Endothelial cell of umbilical vein (primary cell): Measurements from ENCODE around the gene ZNF225. TPM values are rescaled to one million over a fixed set of nuclear protein-coding genes. Genes with fewer than 3 reads are reported as not detected.
"Not testable (repeated sequence)": the region's sequence is repeated elsewhere in the genome, so short reads cannot be mapped to it uniquely, and the experiment has no call there.

ENCODE experiments used
- BruUV-seq: library from RNA; stranded (reverse); fragments of 400-500 nt; replicated peaks from 2 replicates; lab custom pipeline; 2021; lab: Mats Ljungman, UMichigan
- CTCF ChIA-PET: fragments of 300-600, 350-600 bp; sonication (Branson Sonifier 250); formaldehyde crosslinking; loops from one replicate; lab custom pipeline; 2021; ENCODE audit warnings: antibody characterized with exemption, inconsistent platforms; lab: Charles Lee
- POLR2A ChIA-PET: fragments of 300-600, 350-600 bp; sonication (Branson Sonifier 250); formaldehyde crosslinking; loops from one replicate; lab custom pipeline; 2021; ENCODE audit warnings: antibody characterized with exemption, inconsistent platforms; lab: Charles Lee
- DNase-seq: peaks from one replicate; pipeline ENCODE4 v3.0.0-alpha.2; 2011; ENCODE audit warnings: low read depth, low spot score
- FAIRE-seq: peaks from 2 replicates; lab custom pipeline; 2011; peaks lifted over from hg19 to GRCh38; lab: Jason Lieb, UNC
- H2AFZ ChIP-seq: 2 replicates; pipeline ENCODE4 v1.6.0; 2012; ENCODE audit warnings: low read depth, low read length, control low read depth, inconsistent platforms
- H3K27ac ChIP-seq: 2 replicates; pipeline ENCODE4 v1.5.1; 2011; ENCODE audit warnings: low read depth, mild to moderate bottlenecking, control low read depth, low read length, moderate library complexity; ENCODE audit not compliant: insufficient read depth
- H3K27me3 ChIP-seq, 2 experiments: 2 replicates each; pipeline versions ENCODE4 v1.6.0 to v1.6.1; 2011; ENCODE audit warnings: low read length in 2 of 2, mixed read lengths in 1 of 2; ENCODE audit not compliant: control insufficient read depth in 2 of 2, insufficient read depth in 2 of 2
- H3K36me3 ChIP-seq, 2 experiments: 2 replicates in 1 of 2; 3 replicates in 1 of 2; pipeline ENCODE4 v1.5.1; 2011; ENCODE audit warnings: low read length in 2 of 2, mild to moderate bottlenecking in 1 of 2, moderate library complexity in 1 of 2; ENCODE audit not compliant: control insufficient read depth in 2 of 2, insufficient read depth in 2 of 2; ENCODE audit errors: extremely low read depth in 1 of 2
- H3K4me1 ChIP-seq: 3 replicates; pipeline ENCODE4 v1.5.1; 2011; ENCODE audit warnings: mild to moderate bottlenecking, low read length; ENCODE audit not compliant: control insufficient read depth, insufficient read depth; ENCODE audit errors: extremely low read depth
- H3K4me2 ChIP-seq: 2 replicates; pipeline ENCODE4 v1.6.1; 2011; ENCODE audit warnings: low read length, control low read depth, mixed read lengths; ENCODE audit not compliant: insufficient read depth
- H3K4me3 ChIP-seq, 3 experiments: fragments of 200-600 bp in 1 of 3; sonication (generic), shearing (Covaris generic) in 1 of 3; replicated peaks in 1 of 3; 2 replicates each; pipeline ENCODE4 v1.5.1; 2011 to 2016; ENCODE audit warnings: control low read depth in 3 of 3, low read length in 3 of 3, mild to moderate bottlenecking in 2 of 3, inconsistent platforms in 1 of 3, low read depth in 1 of 3, moderate library complexity in 1 of 3; ENCODE audit not compliant: insufficient read depth in 1 of 3
- H3K79me2 ChIP-seq: 2 replicates; pipeline ENCODE4 v1.6.0; 2012; ENCODE audit warnings: low read length, inconsistent platforms; ENCODE audit not compliant: control insufficient read depth, insufficient read depth
- H3K9ac ChIP-seq: replicated peaks from 2 replicates; pipeline ENCODE3; 2011; ENCODE audit warnings: low read length, control low read depth; ENCODE audit not compliant: insufficient read depth; ENCODE audit errors: extremely low read depth
- H3K9me1 ChIP-seq: replicated peaks from 3 replicates; pipeline ENCODE4 v1.6.0; 2011; ENCODE audit warnings: mild to moderate bottlenecking, low read length; ENCODE audit not compliant: control insufficient read depth, insufficient read depth; ENCODE audit errors: extremely low read depth
- H3K9me3 ChIP-seq: replicated peaks from 2 replicates; pipeline ENCODE4 v1.5.1; 2012; ENCODE audit warnings: low read length, inconsistent platforms; ENCODE audit not compliant: control insufficient read depth, insufficient read depth
- H4K20me1 ChIP-seq: replicated peaks from 2 replicates; pipeline ENCODE3; 2011; ENCODE audit warnings: mild to moderate bottlenecking, low read length; ENCODE audit not compliant: control insufficient read depth, insufficient read depth; ENCODE audit errors: extremely low read depth
- EZH2 ChIP-seq: IDR thresholded peaks from 2 replicates; pipeline ENCODE4 v1.6.1; 2012; ENCODE audit warnings: borderline replicate concordance, low read depth, mild to moderate bottlenecking, moderate library complexity, low read length, inconsistent platforms; ENCODE audit not compliant: severe bottlenecking
- FOS ChIP-seq: IDR thresholded peaks from 2 replicates; pipeline ENCODE4 v1.6.1; 2011; ENCODE audit warnings: mild to moderate bottlenecking, low read length, moderate library complexity, borderline replicate concordance; ENCODE audit not compliant: insufficient read depth
- GATA2 ChIP-seq: IDR thresholded peaks from 2 replicates; pipeline ENCODE4 v1.7.0; 2011; ENCODE audit warnings: low read depth, mild to moderate bottlenecking, moderate library complexity, mixed read lengths, low read length; ENCODE audit not compliant: insufficient read length, insufficient read depth
- JUN ChIP-seq: IDR thresholded peaks from 2 replicates; pipeline ENCODE4 v1.6.1; 2011; ENCODE audit warnings: borderline replicate concordance, low read depth; ENCODE audit not compliant: insufficient read length, insufficient read depth
- MYC ChIP-seq: IDR thresholded peaks from one replicate; pipeline ENCODE4 v1.6.1; 2011; ENCODE audit warnings: mild to moderate bottlenecking, low read depth, low read length
- POLR2A ChIP-seq: IDR thresholded peaks from 2 replicates; pipeline ENCODE4 v1.6.1; 2012; ENCODE audit warnings: low read depth, mild to moderate bottlenecking, control low read depth, low read length
- POLR2AphosphoS5 ChIP-seq: IDR thresholded peaks from 2 replicates; pipeline ENCODE4 v1.6.1; 2012; ENCODE audit warnings: low read depth, mild to moderate bottlenecking, control low read depth, low read length, moderate library complexity; ENCODE audit not compliant: insufficient read depth
- dilution Hi-C: fragments of 300-500 bp; cut with MboI; formaldehyde crosslinking; loops from one replicate; pipeline ENCODE4 v1.15.0; 2019; ENCODE audit warnings: low sequenced_read_pairs; ENCODE audit not compliant: extremely low pct_ligation_motif_present
- intact Hi-C: fragments of 100-400 bp; cut with micrococcal nuclease; formaldehyde crosslinking; loops from one replicate; pipeline ENCODE4 v1.10.0; 2022
- polyA plus RNA-seq, 4 experiments: library from polyadenylated mRNA; depleted of rRNA in 3 of 4; stranded (reverse) in 3 of 4; unstranded in 1 of 4; fragments of >200 nt; gene quantifications; 2 replicates each; pipeline versions ENCODE4 v1.2.1 to v1.2.3, GENCODE V29; 2011 to 2012; ENCODE audit warnings: missing spikeins in 1 of 4
- total RNA-seq: library from RNA; stranded (reverse); gene quantifications from 2 replicates; pipeline ENCODE4 v1.2.3, GENCODE V29; 2021
- TF ChIP-seq, protein P1 (sequence below), 2 donors: IDR thresholded peaks; 1 replicate in 1 of 2; 2 replicates in 1 of 2; pipeline ENCODE4 v1.5.1; 2011; ENCODE audit warnings: low read length in 2 of 2, mild to moderate bottlenecking in 2 of 2, moderate library complexity in 2 of 2, control low read depth in 1 of 2, inconsistent platforms in 1 of 2, low read depth in 1 of 2; ENCODE audit not compliant: insufficient read depth in 1 of 2; ENCODE audit errors: extremely low read depth in 1 of 2
- TF ChIP-seq, protein P2 (sequence below): IDR thresholded peaks from 2 replicates; pipeline ENCODE4 v1.6.1; 2011; ENCODE audit not compliant: insufficient read depth, insufficient read length

ZNF225 gene
- total and polyA plus RNA-seq, 2 donors (not counting 3 experiments of a cell fraction or from before 2014, with no cell fraction given): 0.92 to 3.9 TPM

DNA sequence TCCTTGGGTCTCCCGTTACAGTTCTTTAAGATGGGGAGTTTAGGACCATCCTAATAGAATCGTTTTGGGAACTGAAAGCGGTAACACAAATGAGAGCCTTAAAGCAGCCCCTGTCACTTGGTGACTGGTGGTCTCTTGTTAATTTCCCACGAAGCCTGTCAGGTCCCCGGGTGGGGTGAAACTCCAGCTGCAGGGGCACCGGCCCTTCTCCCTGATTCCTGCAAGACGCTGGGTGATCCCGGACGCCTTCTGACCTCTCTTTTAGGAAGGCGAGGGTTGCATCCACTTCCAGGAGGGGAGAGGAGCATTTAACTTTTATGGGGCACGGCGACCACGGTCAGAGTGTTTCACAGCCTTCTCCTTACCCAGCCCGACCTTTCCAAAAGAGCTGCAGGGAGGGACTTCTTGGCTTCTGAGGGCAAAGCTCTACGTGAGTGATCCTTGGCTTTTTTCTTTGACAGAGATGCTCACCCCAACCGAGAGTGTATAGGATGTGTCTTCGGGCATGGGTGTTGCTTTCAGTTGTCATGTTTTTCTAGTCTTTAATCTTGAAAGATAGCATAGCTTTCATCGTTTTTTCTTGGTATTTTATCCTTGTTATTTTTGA lies 688 bp downstream of the ZNF225 start:
- ChIA-PET CTCF (interaction anchor here (0.6 to 1.1 kb wide), 3 partner anchors 51 to 213 kb away, joined by 3 read pairs; partner anchors contain the start of genes ZNF226 and ZNF45), POLR2A (interaction anchor here (1.1 kb wide), 1 partner anchor 109 kb away, joined by 3 read pairs; no protein-coding TSS in a partner anchor)
- no peaks in the 10 kb centered on the region for H3K9me1 ChIP-seq
- dilution Hi-C loops: no loop called here
- H3K4me2 ChIP-seq: peak overlapping the region; percentile 73
- intact Hi-C loops: loop anchor here (1.0 to 10.0 kb wide), 16 partner anchors 20 to 386 kb away; partner anchors contain the start of genes SMG9, ZNF112, ZNF155 and ZNF180
- no peaks in the 10 kb centered on the region for H3K27me3 ChIP-seq
- peaks cover 6% of the 10 kb centered on the region for H3K4me1 ChIP-seq
- H4K20me1 ChIP-seq: no peaks in the 10 kb centered on the region
- DNase-seq (no peak), FAIRE-seq (no peak)
- peak overlapping the region; percentile 61 for H3K9ac ChIP-seq
- no peaks in the 10 kb centered on the region for H3K9me3 ChIP-seq
- peak overlapping the region; percentile 87 for H2AFZ ChIP-seq
- BruUV-seq: no TSS peak
- H3K36me3 ChIP-seq: peaks cover 0 to 2% of the 10 kb centered on the region in 2 experiments
- TF ChIP-seq, protein P1, sequence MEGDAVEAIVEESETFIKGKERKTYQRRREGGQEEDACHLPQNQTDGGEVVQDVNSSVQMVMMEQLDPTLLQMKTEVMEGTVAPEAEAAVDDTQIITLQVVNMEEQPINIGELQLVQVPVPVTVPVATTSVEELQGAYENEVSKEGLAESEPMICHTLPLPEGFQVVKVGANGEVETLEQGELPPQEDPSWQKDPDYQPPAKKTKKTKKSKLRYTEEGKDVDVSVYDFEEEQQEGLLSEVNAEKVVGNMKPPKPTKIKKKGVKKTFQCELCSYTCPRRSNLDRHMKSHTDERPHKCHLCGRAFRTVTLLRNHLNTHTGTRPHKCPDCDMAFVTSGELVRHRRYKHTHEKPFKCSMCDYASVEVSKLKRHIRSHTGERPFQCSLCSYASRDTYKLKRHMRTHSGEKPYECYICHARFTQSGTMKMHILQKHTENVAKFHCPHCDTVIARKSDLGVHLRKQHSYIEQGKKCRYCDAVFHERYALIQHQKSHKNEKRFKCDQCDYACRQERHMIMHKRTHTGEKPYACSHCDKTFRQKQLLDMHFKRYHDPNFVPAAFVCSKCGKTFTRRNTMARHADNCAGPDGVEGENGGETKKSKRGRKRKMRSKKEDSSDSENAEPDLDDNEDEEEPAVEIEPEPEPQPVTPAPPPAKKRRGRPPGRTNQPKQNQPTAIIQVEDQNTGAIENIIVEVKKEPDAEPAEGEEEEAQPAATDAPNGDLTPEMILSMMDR (IDR thresholded peaks at IDR 0.05; ENCODE audit: extremely low read depth in 1 of 2, insufficient read depth in 1 of 2, low read depth in 1 of 2, low read length in 2 of 2): no peak
- TF ChIP-seq POLR2A (no peak), GATA2 (no peak), FOS (no peak), EZH2 (no peak), MYC (no peak), JUN (no peak), POLR2AphosphoS5 (no peak)
- TF ChIP-seq, protein P2, sequence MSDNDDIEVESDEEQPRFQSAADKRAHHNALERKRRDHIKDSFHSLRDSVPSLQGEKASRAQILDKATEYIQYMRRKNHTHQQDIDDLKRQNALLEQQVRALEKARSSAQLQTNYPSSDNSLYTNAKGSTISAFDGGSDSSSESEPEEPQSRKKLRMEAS: no peak
- no peaks in the 10 kb centered on the region for H3K79me2 ChIP-seq
- H3K4me3 ChIP-seq: peak overlapping the region; percentile 75 to 94 (median 84)
- peak overlapping the region; percentile 27 for H3K27ac ChIP-seq

DNA sequence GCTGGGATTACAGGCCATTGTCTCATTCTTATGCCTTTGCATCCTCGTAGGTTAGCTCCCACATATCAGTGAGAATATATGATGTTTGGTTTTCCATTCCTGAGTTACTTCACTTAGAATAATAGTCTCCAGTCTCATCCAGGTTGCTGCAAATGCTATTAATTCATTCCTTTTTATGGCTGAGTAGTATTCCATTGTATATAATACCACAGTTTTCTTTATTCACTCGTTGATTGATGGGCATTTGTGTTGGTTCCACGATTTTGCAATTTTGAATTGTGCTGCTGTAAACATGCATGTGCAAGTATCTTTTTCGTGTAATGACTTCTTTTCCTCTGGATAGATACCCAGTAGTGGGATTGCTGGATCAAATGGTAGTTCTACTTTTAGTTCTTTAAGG lies 8.0 kb downstream of the ZNF225 start:
- H4K20me1 ChIP-seq, H3K9me1 ChIP-seq, dilution Hi-C loops, H3K36me3 ChIP-seq, H3K79me2 ChIP-seq, H3K27ac ChIP-seq, FAIRE-seq, BruUV-seq, H3K9me3 ChIP-seq, H3K4me1 ChIP-seq, POLR2A ChIA-PET, H3K27me3 ChIP-seq, H3K4me3 ChIP-seq, intact Hi-C loops, DNase-seq, H2AFZ ChIP-seq, CTCF ChIA-PET, H3K9ac ChIP-seq, H3K4me2 ChIP-seq: not testable (repeated sequence)
